Thyroid gland (tissue), 4 donors: ENCODE measurements around the gene DNTTIP2. TPM values are rescaled to one million over a fixed set of nuclear protein-coding genes. Genes with fewer than 3 reads are reported as not detected.

ENCODE experiments used
- DNase-seq, 2 donors: peaks; one replicate each; pipeline ENCODE4 v3.0.0-alpha.2; 2019
- H3K27ac ChIP-seq, 3 donors: fragments of 200-600 bp; sonication (generic); 1 replicate in 2 of 3; 2 replicates in 1 of 3; pipeline ENCODE4 v1.5.1; 2016 to 2019; ENCODE audit warnings: mild to moderate bottlenecking in 1 of 3, moderate library complexity in 1 of 3
- H3K27me3 ChIP-seq: fragments of 200-600 bp; sonication (generic); one replicate; pipeline ENCODE4 v1.5.1; 2019
- H3K36me3 ChIP-seq, 2 donors: fragments of 200-600 bp; sonication (generic); one replicate each; pipeline ENCODE4 v1.5.1; 2016 to 2019
- H3K4me1 ChIP-seq, 2 donors: fragments of 200-600 bp; sonication (generic); one replicate each; pipeline ENCODE4 v1.5.1; 2017 to 2019
- H3K4me3 ChIP-seq, 3 donors: fragments of 200-600 bp; sonication (generic); replicated peaks in 1 of 3; 1 replicate in 2 of 3; 2 replicates in 1 of 3; pipeline ENCODE4 v1.5.1; 2016; ENCODE audit warnings: mild to moderate bottlenecking in 1 of 3
- H3K9me3 ChIP-seq: fragments of 200-600 bp; sonication (generic); one replicate; pipeline ENCODE4 v1.5.1; 2017
- POLR2A ChIP-seq, 2 donors: fragments of 450-650 bp; IDR thresholded peaks; one replicate each; pipeline ENCODE4 v1.6.1; 2017; ENCODE audit warnings: antibody characterized with exemption in 2 of 2, mild to moderate bottlenecking in 2 of 2, moderate library complexity in 1 of 2
- WGBS, 2 donors: methylation state at CpG; one replicate each; pipeline ENCODE4 v1.1.5; 2017; 5-methylcytosine and 5-hydroxymethylcytosine counted together
- intact Hi-C: fragments of 100-400 bp; cut with DNase I; formaldehyde crosslinking; loops from one replicate; pipeline ENCODE4 v1.15.1; 2023
- total RNA-seq, 4 donors: library from RNA; depleted of rRNA; stranded (reverse); fragments of >200 nt; gene quantifications; one replicate each; pipeline ENCODE4 v1.2.3, GENCODE V29; 2016
- TF ChIP-seq, protein P1 (sequence below), 6 experiments: fragments of 200-600 bp in 3 of 6; fragments of 450-650 bp in 3 of 6; sonication (generic) in 3 of 6; IDR thresholded peaks; one replicate each; pipeline ENCODE4 v1.5.1; 2016 to 2019; ENCODE audit warnings: antibody characterized with exemption in 6 of 6, mild to moderate bottlenecking in 2 of 6, inconsistent platforms in 1 of 6, moderate library complexity in 1 of 6

DNTTIP2 gene
- total RNA-seq, 4 donors from 2014 or later = 21.9 to 32.0 (median 27.2) TPM

DNA sequence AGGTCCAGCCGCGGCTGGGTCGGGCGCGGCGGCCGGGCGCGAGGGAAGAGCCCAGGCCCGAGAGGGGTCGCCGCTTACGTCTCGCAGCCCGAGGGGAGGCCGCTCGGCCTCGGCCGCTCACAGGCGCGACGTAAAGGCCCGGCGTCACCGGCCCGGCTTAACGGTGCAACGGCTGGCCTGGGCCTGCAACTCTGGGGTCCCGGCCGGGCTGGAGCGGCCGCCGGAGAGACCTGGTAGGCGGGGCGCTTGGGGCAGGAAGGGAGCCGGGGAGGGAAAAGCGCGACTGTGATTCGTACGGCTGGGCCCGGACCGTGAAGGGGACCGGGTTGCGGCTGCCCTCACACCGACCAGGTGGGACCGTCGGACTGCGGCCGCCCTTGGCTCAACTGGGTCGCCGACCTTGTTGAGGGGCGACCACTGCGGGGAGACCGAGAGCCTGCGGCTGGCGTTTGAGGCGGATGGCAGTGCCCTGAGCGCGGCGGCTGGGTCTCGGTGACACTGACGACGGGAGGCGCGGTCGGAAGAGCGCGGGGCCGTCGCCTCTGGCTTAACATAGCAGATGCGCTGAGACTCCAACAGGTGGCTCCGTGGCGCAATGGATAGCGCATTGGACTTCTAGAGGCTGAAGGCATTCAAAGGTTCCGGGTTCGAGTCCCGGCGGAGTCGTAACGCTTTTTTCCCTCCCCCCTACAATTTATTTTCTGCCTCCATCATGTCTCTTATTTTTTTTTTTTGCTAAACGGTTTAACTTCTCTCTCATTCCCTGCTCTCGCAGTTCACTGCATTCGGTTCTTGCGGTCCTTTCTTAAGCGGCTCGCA lies 31.8 kb downstream of the DNTTIP2 start:
- H3K27ac ChIP-seq = peak overlapping the region; percentile 96 to 99 (median 97)
- peak; percentile 86 to 88 for DNase-seq
- H3K4me3 ChIP-seq = peak overlapping the region; percentile 27 to 78 (median 66)
- no peaks in the 10 kb centered on the region for H3K36me3 ChIP-seq
- intact Hi-C loops = loop anchor here (10.0 kb wide), 3 partner anchors 222 to 542 kb away; partner anchors contain the start of gene FNBP1L
- TF ChIP-seq, protein P1, sequence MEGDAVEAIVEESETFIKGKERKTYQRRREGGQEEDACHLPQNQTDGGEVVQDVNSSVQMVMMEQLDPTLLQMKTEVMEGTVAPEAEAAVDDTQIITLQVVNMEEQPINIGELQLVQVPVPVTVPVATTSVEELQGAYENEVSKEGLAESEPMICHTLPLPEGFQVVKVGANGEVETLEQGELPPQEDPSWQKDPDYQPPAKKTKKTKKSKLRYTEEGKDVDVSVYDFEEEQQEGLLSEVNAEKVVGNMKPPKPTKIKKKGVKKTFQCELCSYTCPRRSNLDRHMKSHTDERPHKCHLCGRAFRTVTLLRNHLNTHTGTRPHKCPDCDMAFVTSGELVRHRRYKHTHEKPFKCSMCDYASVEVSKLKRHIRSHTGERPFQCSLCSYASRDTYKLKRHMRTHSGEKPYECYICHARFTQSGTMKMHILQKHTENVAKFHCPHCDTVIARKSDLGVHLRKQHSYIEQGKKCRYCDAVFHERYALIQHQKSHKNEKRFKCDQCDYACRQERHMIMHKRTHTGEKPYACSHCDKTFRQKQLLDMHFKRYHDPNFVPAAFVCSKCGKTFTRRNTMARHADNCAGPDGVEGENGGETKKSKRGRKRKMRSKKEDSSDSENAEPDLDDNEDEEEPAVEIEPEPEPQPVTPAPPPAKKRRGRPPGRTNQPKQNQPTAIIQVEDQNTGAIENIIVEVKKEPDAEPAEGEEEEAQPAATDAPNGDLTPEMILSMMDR (IDR thresholded peaks at IDR 0.05) = peak in 2 of 6 experiments; percentile 0 to 10
- peak; percentile 57 to 85 for TF ChIP-seq POLR2A (IDR thresholded peaks at IDR 0.05)
- peaks cover 6 to 9% of the 10 kb centered on the region in 2 donors for H3K4me1 ChIP-seq
- H3K9me3 ChIP-seq = no peaks in the 10 kb centered on the region
- 0 to 1% methylated on average over 24 to 46 of the region's 86 CpGs for WGBS, 2 donors
- no peaks in the 10 kb centered on the region for H3K27me3 ChIP-seq

- peak; percentile 90 for DNase-seq
- Histone ChIP-seq H3K4me3 (peak overlapping the region; percentile 23 to 78 (median 66)), H3K27me3 (no peaks in the 10 kb centered on the region), H3K4me1 (peaks cover 6 to 9% of the 10 kb centered on the region in 2 donors), H3K36me3 (no peaks in the 10 kb centered on the region), H3K9me3 (no peaks in the 10 kb centered on the region), H3K27ac (peak overlapping the region; percentile 96 to 99 (median 97))
- intact Hi-C loops = loop anchor here (10.0 kb wide), 3 partner anchors 222 to 542 kb away; partner anchors contain the start of gene FNBP1L
- WGBS, 2 donors = 1 to 2% methylated on average over 32 of the region's 94 CpGs
- TF ChIP-seq, protein P1 (IDR thresholded peaks at IDR 0.05) = peak in 3 of 6 experiments; percentile 35 to 51 (median 39)
- peak in 1 of 2 donors; percentile 83 for TF ChIP-seq POLR2A (IDR thresholded peaks at IDR 0.05)
Observed at GRCh38 chr1:93846206-93846991, 32.6 kb downstream of the DNTTIP2 start.

GRCh38 chr1:93845538-93846205 lies 33.3 kb downstream of the DNTTIP2 start:
- H3K4me3 ChIP-seq = peak overlapping the region in 2 of 3 donors; percentile 66 to 78
- WGBS, 2 donors = 33 to 35% methylated on average over 16 of the region's 16 CpGs
- TF ChIP-seq POLR2A (IDR thresholded peaks at IDR 0.05) = no peak
- TF ChIP-seq, protein P1 (IDR thresholded peaks at IDR 0.05) = no peak
- no peaks in the 10 kb centered on the region for H3K27me3 ChIP-seq
- no peak for DNase-seq
- H3K9me3 ChIP-seq = no peaks in the 10 kb centered on the region
- no peaks in the 10 kb centered on the region for H3K36me3 ChIP-seq
- peaks cover 6 to 9% of the 10 kb centered on the region in 2 donors for H3K4me1 ChIP-seq
- intact Hi-C loops = loop anchor here (10.0 kb wide), 3 partner anchors 221 to 541 kb away; partner anchors contain the start of gene FNBP1L
- H3K27ac ChIP-seq = peak overlapping the region; percentile 96 to 99 (median 97)

DNA sequence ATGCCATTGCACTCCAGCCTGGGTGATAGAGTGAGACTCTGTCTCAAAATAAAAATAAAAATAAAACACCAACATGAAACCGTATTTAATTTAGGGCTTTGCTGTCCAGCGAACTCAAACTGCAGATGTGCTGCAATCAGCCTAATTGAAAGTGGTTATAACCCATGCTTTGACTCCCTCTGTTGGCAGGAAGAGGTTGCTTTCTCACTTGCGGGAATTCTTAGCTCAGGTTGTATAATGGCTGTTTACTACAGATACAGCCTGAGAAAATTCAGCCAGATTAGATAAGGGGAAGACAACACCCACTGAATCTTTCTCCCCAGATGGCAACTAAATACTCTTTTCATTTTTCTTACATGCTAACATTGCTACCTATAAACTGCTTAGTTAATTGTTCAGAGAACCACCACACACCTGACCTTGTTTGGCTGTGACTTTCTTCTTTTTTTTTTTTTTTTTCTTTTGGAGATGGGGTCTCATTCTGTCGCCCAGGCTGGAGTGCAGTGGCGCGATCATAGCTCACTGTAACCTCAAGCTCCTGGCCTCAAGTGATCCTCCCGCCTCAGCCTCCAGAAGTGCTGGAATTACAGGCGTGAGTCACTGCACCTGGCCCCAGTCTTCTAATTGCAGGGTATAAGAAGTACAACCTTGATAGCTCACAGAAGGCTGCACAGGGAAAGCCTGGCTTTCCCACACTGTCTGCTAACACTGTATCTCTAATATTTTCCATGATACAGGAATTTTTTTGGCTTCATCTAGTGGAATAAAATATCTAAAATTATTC lies 34.6 kb downstream of the DNTTIP2 start:
- Histone ChIP-seq H3K27ac (no peak overlapping the region), H3K36me3 (no peaks in the 10 kb centered on the region), H3K9me3 (no peaks in the 10 kb centered on the region), H3K27me3 (no peaks in the 10 kb centered on the region), H3K4me1 (peaks cover 6 to 9% of the 10 kb centered on the region in 2 donors), H3K4me3 (no peak overlapping the region)
- WGBS, 2 donors = 53 to 58% methylated on average over 8 of the region's 8 CpGs
- peak; percentile 22 to 34 for DNase-seq
- TF ChIP-seq POLR2A (IDR thresholded peaks at IDR 0.05) = no peak
- TF ChIP-seq, protein P1 (IDR thresholded peaks at IDR 0.05) = peak; percentile 30 to 78 (median 70)
- intact Hi-C loops = loop anchor here (10.0 kb wide), 3 partner anchors 220 to 540 kb away; partner anchors contain the start of gene FNBP1L
